DOHH2 (cell line): Measurements from ENCODE around the gene RBKS.

Experiments
- EZH2phosphoT487 ChIP-seq: fragments of 200-600 bp; sonication (generic); IDR thresholded peaks from 2 replicates; pipeline ENCODE4 v1.6.1; 2017; ENCODE audit warnings: borderline replicate concordance, mild to moderate bottlenecking, antibody characterized with exemption, low read length, moderate library complexity, mixed read lengths
- TF ChIP-seq, protein P1 (sequence below): fragments of 200-600 bp; sonication (generic); IDR thresholded peaks from one replicate; pipeline ENCODE4 v1.5.1; 2014; ENCODE audit warnings: antibody characterized with exemption, mild to moderate bottlenecking, low read depth, low read length; ENCODE audit not compliant: poor library complexity, severe bottlenecking

DNA sequence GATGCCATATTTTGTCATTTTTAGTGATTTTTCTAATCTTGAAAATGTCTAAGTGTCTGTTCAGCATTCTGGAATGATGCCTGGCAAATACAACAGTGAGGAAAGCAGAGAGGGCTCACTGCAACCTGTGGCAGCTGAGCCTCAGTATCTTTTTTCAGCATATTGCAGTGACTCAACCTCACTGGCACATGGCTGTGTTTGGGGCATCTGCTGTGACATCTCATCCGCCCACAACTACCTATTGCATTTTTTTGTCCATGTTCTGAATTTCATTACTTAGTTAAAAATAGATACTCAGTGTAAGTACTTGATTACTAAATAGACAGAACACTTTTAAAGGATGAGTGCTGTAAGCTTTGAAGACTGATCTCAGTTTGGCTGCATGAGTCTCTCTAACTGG, 11.0 kb upstream of the RBKS start:
- TF ChIP-seq, protein P1, sequence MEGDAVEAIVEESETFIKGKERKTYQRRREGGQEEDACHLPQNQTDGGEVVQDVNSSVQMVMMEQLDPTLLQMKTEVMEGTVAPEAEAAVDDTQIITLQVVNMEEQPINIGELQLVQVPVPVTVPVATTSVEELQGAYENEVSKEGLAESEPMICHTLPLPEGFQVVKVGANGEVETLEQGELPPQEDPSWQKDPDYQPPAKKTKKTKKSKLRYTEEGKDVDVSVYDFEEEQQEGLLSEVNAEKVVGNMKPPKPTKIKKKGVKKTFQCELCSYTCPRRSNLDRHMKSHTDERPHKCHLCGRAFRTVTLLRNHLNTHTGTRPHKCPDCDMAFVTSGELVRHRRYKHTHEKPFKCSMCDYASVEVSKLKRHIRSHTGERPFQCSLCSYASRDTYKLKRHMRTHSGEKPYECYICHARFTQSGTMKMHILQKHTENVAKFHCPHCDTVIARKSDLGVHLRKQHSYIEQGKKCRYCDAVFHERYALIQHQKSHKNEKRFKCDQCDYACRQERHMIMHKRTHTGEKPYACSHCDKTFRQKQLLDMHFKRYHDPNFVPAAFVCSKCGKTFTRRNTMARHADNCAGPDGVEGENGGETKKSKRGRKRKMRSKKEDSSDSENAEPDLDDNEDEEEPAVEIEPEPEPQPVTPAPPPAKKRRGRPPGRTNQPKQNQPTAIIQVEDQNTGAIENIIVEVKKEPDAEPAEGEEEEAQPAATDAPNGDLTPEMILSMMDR, result no peak
- no peak for TF ChIP-seq EZH2phosphoT487
